Body of pancreas (tissue), 4 donors: ENCODE data around the gene BCO1.

Source experiments
- CTCF ChIP-seq, 7 experiments: fragments of 450-650 bp in 4 of 7; fragments of 200-600 bp in 3 of 7; sonication (generic) in 3 of 7; IDR thresholded peaks; one replicate each; pipeline ENCODE4 v1.5.1; 2016 to 2019; ENCODE audit warnings: antibody characterized with exemption in 7 of 7
- POLR2A ChIP-seq, 3 donors: fragments of 450-650 bp; IDR thresholded peaks; one replicate each; pipeline ENCODE4 v1.6.1; 2016; ENCODE audit warnings: antibody characterized with exemption in 3 of 3, mild to moderate bottlenecking in 2 of 3

GRCh38 chr16:81277541-81278080 is 39.1 kb downstream of the BCO1 start:
- TF ChIP-seq CTCF (IDR thresholded peaks at IDR 0.05) (no peak), POLR2A (IDR thresholded peaks at IDR 0.05) (no peak)
